Measurements from ENCODE around the gene DNAH6. TPM values are rescaled to one million over a fixed set of nuclear protein-coding genes. Genes with fewer than 3 reads are reported as not detected.

DNAH6 gene
- polyA plus RNA-seq, 2 of the 4 experiments (the other 2 are of a cell fraction): 0.13 to 0.32 TPM

DNA sequence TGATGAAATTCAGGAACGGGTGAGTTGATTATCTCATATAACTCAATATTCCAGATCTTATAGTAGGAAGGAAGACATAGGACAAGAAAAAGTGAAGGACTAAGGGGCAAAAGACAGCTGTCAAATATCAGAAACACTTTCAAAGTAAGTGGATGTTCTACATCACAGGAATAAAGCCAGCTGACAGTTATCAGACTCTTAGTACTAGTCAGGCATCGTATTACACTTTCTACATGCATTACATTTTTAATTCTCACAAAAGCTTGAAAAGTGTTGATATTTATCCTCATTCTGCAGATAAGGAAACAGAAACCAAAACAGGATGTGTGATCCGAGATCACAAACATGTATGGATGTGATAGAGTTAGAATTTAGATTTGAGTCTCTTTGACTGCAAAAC, 63.4 kb downstream of the DNAH6 start:
- no peak for DNase-seq (ENCODE audit: low read depth in 1 of 2, low spot score in 1 of 2)
- no peaks in the 10 kb centered on the region for H3K9me3 ChIP-seq
- no peak overlapping the region for H3K4me3 ChIP-seq
- POLR2A ChIA-PET: no interaction called here
- CTCF ChIA-PET: no interaction called here
- TF ChIP-seq CHD4 (IDR thresholded peaks at IDR 0.05; ENCODE audit: borderline replicate concordance): no peak
- no peak for ATAC-seq
- 38% methylated on average over 3 of the region's 3 CpGs for WGBS (ENCODE audit: missing lambda C conversion rate)
- H3K27ac ChIP-seq: no peak overlapping the region
- H3K4me1 ChIP-seq: no peaks in the 10 kb centered on the region
- no peak overlapping the region for H3K4me2 ChIP-seq
- no peak for FAIRE-seq

DNA sequence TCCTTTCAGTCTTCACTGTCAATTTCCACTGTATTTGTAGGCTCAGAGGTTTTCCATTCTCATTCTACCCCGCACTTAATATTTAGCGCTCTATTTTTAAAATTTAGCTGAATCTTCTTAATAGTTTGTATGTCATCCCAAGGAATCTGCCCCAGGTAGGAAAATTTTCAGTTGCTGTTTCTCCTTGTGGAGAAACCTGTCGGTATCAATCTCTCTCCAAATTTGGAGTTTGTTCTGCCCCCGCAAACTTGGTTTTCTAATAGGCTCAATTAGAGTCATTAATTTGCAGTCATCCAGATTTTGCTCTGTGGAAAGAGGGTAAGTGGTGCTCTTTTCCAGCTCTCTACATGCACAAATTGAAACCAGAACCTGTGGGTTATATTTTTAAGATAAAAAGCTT, 87.6 kb downstream of the DNAH6 start:
- no peak for DNase-seq (ENCODE audit: low read depth in 1 of 2, low spot score in 1 of 2)
- ChIA-PET CTCF (no interaction called here), POLR2A (no interaction called here)
- Histone ChIP-seq H3K9me3 (no peaks in the 10 kb centered on the region), H3K4me2 (no peak overlapping the region), H3K27ac (no peak overlapping the region), H3K4me1 (no peaks in the 10 kb centered on the region), H3K4me3 (no peak overlapping the region)
- no peak for ATAC-seq
- WGBS (ENCODE audit: missing lambda C conversion rate): 37% methylated on average over 4 of the region's 4 CpGs
- TF ChIP-seq HDAC2 (IDR thresholded peaks at IDR 0.05) (no peak), NFE2L2 (conservative IDR thresholded peaks at IDR 0.05; ENCODE audit: low read length) (no peak), HOXB13 (CRISPR knock-in tag; IDR thresholded peaks at IDR 0.05; ENCODE audit: low read depth) (no peak), NR3C1 (IDR thresholded peaks at IDR 0.05) (no peak)
- TF ChIP-seq, protein P1, sequence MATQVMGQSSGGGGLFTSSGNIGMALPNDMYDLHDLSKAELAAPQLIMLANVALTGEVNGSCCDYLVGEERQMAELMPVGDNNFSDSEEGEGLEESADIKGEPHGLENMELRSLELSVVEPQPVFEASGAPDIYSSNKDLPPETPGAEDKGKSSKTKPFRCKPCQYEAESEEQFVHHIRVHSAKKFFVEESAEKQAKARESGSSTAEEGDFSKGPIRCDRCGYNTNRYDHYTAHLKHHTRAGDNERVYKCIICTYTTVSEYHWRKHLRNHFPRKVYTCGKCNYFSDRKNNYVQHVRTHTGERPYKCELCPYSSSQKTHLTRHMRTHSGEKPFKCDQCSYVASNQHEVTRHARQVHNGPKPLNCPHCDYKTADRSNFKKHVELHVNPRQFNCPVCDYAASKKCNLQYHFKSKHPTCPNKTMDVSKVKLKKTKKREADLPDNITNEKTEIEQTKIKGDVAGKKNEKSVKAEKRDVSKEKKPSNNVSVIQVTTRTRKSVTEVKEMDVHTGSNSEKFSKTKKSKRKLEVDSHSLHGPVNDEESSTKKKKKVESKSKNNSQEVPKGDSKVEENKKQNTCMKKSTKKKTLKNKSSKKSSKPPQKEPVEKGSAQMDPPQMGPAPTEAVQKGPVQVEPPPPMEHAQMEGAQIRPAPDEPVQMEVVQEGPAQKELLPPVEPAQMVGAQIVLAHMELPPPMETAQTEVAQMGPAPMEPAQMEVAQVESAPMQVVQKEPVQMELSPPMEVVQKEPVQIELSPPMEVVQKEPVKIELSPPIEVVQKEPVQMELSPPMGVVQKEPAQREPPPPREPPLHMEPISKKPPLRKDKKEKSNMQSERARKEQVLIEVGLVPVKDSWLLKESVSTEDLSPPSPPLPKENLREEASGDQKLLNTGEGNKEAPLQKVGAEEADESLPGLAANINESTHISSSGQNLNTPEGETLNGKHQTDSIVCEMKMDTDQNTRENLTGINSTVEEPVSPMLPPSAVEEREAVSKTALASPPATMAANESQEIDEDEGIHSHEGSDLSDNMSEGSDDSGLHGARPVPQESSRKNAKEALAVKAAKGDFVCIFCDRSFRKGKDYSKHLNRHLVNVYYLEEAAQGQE (IDR thresholded peaks at IDR 0.05): no peak
- TF ChIP-seq, protein P2, sequence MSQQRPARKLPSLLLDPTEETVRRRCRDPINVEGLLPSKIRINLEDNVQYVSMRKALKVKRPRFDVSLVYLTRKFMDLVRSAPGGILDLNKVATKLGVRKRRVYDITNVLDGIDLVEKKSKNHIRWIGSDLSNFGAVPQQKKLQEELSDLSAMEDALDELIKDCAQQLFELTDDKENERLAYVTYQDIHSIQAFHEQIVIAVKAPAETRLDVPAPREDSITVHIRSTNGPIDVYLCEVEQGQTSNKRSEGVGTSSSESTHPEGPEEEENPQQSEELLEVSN (IDR thresholded peaks at IDR 0.05; ENCODE audit: borderline replicate concordance, low read depth): no peak
- FAIRE-seq: no peak

DNA sequence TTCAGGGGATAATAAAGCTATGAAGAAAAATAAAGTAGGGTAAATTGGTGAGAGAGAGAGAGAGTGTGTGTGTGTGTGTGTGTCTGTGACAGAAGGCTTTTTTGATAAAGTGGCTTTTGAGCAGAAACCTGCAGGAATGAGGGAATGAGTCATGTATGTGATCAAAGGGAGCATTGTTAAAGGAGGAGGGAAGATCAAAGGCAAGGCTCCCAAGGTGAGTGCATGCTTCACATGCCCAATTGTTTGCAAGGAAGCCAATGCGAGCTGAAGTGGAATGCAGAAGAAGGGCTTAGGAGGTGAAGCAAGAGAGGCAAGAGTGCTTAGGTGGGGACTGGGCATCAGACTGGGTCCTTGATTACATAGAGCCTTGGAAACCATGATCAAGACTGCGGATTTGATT, 96.8 kb downstream of the DNAH6 start:
- ChIA-PET POLR2A (no interaction called here), CTCF (no interaction called here)
- FAIRE-seq (no peak), ATAC-seq (no peak; a peak in 1 of 6 replicates), DNase-seq (ENCODE audit: low read depth in 1 of 2, low spot score in 1 of 2) (no peak)
- H3K27ac ChIP-seq: no peak overlapping the region
- H3K9me3 ChIP-seq: no peaks in the 10 kb centered on the region
- no peak for TF ChIP-seq NPAS2 (CRISPR knock-in tag; IDR thresholded peaks at IDR 0.05; ENCODE audit: borderline replicate concordance)
- TF ChIP-seq RAD21 (conservative IDR thresholded peaks at IDR 0.05 in 1 of 2, IDR thresholded peaks at IDR 0.05 in 1 of 2): no peak
- no peak for TF ChIP-seq ZSCAN20 (CRISPR knock-in tag; IDR thresholded peaks at IDR 0.05)
- TF ChIP-seq, protein P2 (IDR thresholded peaks at IDR 0.05; ENCODE audit: borderline replicate concordance, low read depth): no peak
- no peak overlapping the region for H3K4me3 ChIP-seq
- 5% methylated on average over 2 of the region's 2 CpGs for WGBS (ENCODE audit: missing lambda C conversion rate)
- no peak overlapping the region for H3K4me2 ChIP-seq
- no peaks in the 10 kb centered on the region for H3K4me1 ChIP-seq

DNA sequence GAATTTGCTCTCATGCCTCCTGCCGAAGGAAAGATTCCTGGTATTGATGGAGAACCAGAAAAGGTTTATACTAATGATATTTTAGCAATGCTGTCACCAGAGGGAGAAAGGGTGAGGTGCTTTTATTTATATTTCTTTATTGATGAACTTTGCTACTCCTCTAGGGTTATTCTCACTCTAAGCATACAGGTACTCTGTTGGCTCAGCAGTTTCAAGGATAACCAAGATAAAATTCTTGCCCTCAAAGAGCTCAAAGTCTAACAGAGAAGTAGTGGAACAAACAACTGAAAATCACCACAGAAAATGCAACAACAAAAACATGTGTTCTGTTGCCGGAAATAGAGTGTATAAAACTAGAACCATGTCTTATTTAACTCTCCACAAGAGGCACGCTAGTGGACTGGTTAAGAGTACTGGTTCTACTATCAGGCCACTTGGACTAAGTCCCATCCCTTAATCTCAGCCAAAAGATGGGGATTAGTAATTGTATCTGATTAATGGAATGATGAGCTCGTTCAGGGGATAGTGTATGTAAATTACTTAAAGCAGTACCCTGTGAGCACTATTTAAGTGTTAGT, 103.6 kb downstream of the DNAH6 start:
- CTCF ChIA-PET: interaction anchor here (1.0 kb wide), 1 partner anchor 9 kb away, joined by 3 read pairs; no protein-coding TSS in a partner anchor
- ATAC-seq (peak in 1 of 2 experiments; percentile 19; a peak in 1 of 6 replicates), FAIRE-seq (no peak), DNase-seq (ENCODE audit: low read depth in 1 of 2, low spot score in 1 of 2) (no peak)
- Histone ChIP-seq H3K9me3 (no peaks in the 10 kb centered on the region), H3K4me1 (no peaks in the 10 kb centered on the region), H3K27ac (no peak overlapping the region), H3K4me3 (no peak overlapping the region), H3K4me2 (no peak overlapping the region)
- TF ChIP-seq HOXB5 (CRISPR knock-in tag; IDR thresholded peaks at IDR 0.05): no peak
- TF ChIP-seq NFE2L2 (conservative IDR thresholded peaks at IDR 0.05; ENCODE audit: low read length): no peak
- no peak for TF ChIP-seq MAZ (IDR thresholded peaks at IDR 0.05; ENCODE audit: borderline replicate concordance, low read depth, low read length)
- TF ChIP-seq CHD2 (IDR thresholded peaks at IDR 0.05; ENCODE audit: low read length, partially characterized antibody): no peak
- no peak for TF ChIP-seq RNF2 (IDR thresholded peaks at IDR 0.05; ENCODE audit: borderline replicate concordance, low read depth)
- TF ChIP-seq EHMT2 (IDR thresholded peaks at IDR 0.05; ENCODE audit: low read depth): no peak
- TF ChIP-seq JUN (IDR thresholded peaks at IDR 0.05): no peak
- TF ChIP-seq SMC3 (IDR thresholded peaks at IDR 0.05): no peak
- TF ChIP-seq, protein P3, sequence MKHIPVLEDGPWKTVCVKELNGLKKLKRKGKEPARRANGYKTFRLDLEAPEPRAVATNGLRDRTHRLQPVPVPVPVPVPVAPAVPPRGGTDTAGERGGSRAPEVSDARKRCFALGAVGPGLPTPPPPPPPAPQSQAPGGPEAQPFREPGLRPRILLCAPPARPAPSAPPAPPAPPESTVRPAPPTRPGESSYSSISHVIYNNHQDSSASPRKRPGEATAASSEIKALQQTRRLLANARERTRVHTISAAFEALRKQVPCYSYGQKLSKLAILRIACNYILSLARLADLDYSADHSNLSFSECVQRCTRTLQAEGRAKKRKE (CRISPR knock-in tag; IDR thresholded peaks at IDR 0.05; ENCODE audit: low read depth): no peak
- TF ChIP-seq, protein P4, sequence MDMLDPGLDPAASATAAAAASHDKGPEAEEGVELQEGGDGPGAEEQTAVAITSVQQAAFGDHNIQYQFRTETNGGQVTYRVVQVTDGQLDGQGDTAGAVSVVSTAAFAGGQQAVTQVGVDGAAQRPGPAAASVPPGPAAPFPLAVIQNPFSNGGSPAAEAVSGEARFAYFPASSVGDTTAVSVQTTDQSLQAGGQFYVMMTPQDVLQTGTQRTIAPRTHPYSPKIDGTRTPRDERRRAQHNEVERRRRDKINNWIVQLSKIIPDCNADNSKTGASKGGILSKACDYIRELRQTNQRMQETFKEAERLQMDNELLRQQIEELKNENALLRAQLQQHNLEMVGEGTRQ (IDR thresholded peaks at IDR 0.05): no peak
- TF ChIP-seq, protein P5, sequence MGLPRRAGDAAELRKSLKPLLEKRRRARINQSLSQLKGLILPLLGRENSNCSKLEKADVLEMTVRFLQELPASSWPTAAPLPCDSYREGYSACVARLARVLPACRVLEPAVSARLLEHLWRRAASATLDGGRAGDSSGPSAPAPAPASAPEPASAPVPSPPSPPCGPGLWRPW (IDR thresholded peaks at IDR 0.05): no peak
- POLR2A ChIA-PET: no interaction called here
- whole genome bisulfite sequencing (ENCODE audit: missing lambda C conversion rate): 31% methylated on average over 4 of the region's 4 CpGs

Data from A549 (cell line).